ENCODE data around the gene GKN2.

- TF ChIP-seq CTCF (IDR thresholded peaks at IDR 0.05) (no peak), EZH2 (IDR thresholded peaks at IDR 0.05; ENCODE audit: borderline replicate concordance, insufficient read depth, low read depth, low read length, poor library complexity, severe bottlenecking) (no peak)
These were observed 49.2 kb upstream of the GKN2 start for GRCh38 chr2:69001879-69002278.

All from B cell (primary cell).